Measurements from ENCODE around the gene LIPI. TPM values are rescaled to one million over a fixed set of nuclear protein-coding genes. Genes with fewer than 3 reads are reported as not detected.

LIPI gene
- not detected for total RNA-seq

DNA sequence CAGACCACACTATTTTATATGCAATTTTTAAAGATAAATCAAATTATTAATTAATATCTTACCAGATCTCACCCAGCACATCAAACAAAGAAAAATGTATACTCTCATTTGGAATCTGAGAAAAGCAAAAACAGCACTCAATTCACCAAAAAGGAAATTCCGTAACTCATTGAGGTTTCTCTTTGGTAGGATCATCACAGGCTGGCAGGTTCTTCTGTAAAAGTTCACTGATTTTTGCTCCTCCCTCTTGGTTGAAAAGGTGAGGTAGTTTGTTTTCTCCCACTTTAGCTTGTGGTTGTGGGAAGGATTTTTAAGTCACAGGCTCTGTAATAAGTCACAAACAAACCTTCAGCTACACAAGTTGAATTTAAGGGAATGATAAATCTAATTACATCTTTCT lies at the start of gene LIPI:
Gene LIPI (minus strand): TSS at position 218 of the 400 bp plus-strand sequence. CDS start 110 bp downstream, at position 108.
- TF ChIP-seq CTCF (IDR thresholded peaks at IDR 0.05): no peak
- DNase-seq (ENCODE audit: low spot score) (no peak), ATAC-seq (ENCODE audit: low FRiP score) (no peak)

DNA sequence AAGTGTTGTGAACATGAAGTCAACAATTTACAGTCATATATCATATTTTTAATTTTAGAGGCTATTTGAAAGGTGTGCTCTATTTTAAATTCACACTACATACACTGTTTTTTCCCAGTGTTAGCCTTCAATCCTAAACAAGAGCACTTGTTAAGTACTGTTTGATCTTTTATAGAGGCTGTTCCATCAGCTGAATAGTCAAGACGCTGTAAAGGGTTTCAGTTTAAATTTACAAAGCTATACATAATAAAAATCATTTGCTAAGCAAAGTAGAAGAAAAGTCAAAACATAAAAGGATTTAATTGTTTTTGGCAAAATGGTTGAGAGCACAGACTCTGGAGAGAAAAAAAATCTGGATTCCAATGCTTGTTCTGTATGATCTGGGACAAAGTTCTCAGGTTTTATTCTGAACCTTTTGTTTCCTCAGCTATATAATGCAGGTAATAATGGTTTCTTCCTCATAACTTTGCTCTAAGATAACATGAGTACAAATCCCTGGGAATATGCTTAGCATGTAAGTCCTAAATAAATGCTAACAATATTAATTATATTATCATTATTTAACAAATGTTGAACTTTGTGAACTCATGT lies 49.5 kb upstream of the LIPI start:
- ATAC-seq (ENCODE audit: low FRiP score) (no peak), DNase-seq (ENCODE audit: low spot score) (no peak)
- TF ChIP-seq CTCF (IDR thresholded peaks at IDR 0.05): no peak

- DNase-seq (ENCODE audit: low spot score): no peak
- no peak for ATAC-seq (ENCODE audit: low FRiP score)
- no peak for TF ChIP-seq CTCF (IDR thresholded peaks at IDR 0.05)
These were observed 49.0 kb upstream of the LIPI start for GRCh38 chr21:14259747-14260146.

GRCh38 chr21:14251336-14251735 lies 40.6 kb upstream of the LIPI start:
- ATAC-seq (ENCODE audit: low FRiP score) (no peak), DNase-seq (ENCODE audit: low spot score) (no peak)
- no peak for TF ChIP-seq CTCF (IDR thresholded peaks at IDR 0.05)

- TF ChIP-seq CTCF (IDR thresholded peaks at IDR 0.05): no peak
These were observed 35.0 kb upstream of the LIPI start for GRCh38 chr21:14245711-14246110.

GRCh38 chr21:14244911-14245310 lies 34.2 kb upstream of the LIPI start:
- no peak for ATAC-seq (ENCODE audit: low FRiP score)
- TF ChIP-seq CTCF (IDR thresholded peaks at IDR 0.05): no peak
- DNase-seq (ENCODE audit: low spot score): no peak

More at GRCh38 chr21:14245711-14246110, 35.0 kb upstream of the LIPI start:
- DNase-seq (ENCODE audit: low spot score) (no peak), ATAC-seq (ENCODE audit: low FRiP score) (no peak)

- DNase-seq (ENCODE audit: low spot score) (no peak), ATAC-seq (ENCODE audit: low FRiP score) (peak; percentile 73)
- TF ChIP-seq CTCF (IDR thresholded peaks at IDR 0.05): no peak
These were observed 33.1 kb upstream of the LIPI start for GRCh38 chr21:14243874-14244273.
